ENCODE data around the gene TMEM184B. TPM values are rescaled to one million over a fixed set of nuclear protein-coding genes. Genes with fewer than 3 reads are reported as not detected.

Gene TMEM184B
- total RNA-seq, 1 donor from 2014 or later = 88.0 TPM

- TF ChIP-seq, protein P1, sequence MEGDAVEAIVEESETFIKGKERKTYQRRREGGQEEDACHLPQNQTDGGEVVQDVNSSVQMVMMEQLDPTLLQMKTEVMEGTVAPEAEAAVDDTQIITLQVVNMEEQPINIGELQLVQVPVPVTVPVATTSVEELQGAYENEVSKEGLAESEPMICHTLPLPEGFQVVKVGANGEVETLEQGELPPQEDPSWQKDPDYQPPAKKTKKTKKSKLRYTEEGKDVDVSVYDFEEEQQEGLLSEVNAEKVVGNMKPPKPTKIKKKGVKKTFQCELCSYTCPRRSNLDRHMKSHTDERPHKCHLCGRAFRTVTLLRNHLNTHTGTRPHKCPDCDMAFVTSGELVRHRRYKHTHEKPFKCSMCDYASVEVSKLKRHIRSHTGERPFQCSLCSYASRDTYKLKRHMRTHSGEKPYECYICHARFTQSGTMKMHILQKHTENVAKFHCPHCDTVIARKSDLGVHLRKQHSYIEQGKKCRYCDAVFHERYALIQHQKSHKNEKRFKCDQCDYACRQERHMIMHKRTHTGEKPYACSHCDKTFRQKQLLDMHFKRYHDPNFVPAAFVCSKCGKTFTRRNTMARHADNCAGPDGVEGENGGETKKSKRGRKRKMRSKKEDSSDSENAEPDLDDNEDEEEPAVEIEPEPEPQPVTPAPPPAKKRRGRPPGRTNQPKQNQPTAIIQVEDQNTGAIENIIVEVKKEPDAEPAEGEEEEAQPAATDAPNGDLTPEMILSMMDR (IDR thresholded peaks at IDR 0.05) = no peak
- no peaks in the 10 kb centered on the region for H3K9me3 Mint-ChIP-seq (ENCODE audit: unreplicated experiment)
- DNase-seq (ENCODE audit: extremely low spot score, unreplicated experiment) = no peak
- no peak overlapping the region for H3K4me3 Mint-ChIP-seq (ENCODE audit: unreplicated experiment)
- peaks cover 48% of the 10 kb centered on the region for H3K36me3 Mint-ChIP-seq (ENCODE audit: unreplicated experiment)
- no peak overlapping the region for H3K27ac Mint-ChIP-seq (ENCODE audit: unreplicated experiment)
- H3K27me3 Mint-ChIP-seq (ENCODE audit: unreplicated experiment) = no peaks in the 10 kb centered on the region
- peaks cover 10% of the 10 kb centered on the region for H3K4me1 Mint-ChIP-seq (ENCODE audit: unreplicated experiment)
Measured at GRCh38 chr22:38299770-38300102, 26.9 kb upstream of the TMEM184B start.

DNA sequence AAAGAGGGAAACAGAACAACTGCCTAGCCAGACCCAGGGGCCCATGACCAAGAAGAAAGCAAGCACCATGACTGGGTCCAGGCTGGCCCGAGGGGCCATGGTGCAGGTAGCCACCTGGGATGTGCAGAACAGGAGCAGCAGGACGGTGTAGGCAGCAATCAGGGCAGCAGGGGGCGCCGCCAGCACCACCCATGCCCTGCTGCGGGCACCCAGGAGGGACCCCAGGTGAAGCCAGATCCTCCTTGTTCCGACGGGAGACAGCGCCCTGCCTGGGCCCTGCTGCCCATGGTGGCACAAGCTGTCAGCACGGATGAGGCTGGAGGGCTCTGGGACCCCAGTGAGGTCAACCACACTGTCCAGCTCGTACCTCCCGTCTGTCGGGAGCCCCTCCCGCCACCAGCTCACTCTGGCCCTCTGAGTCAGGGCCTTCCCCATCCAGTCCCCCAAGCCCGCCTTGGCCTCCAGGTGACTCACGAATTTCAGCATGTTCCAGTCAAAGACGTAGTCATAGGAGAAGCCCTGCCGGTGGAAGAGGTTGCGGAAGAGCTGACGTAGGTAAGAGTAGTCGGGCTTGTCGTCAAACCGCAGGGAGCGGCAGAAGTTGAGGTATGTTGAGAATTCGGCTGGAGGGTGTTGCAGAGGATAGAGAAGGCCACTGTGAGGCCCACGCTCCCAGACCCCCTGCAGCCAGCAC lies 25.6 kb upstream of the TMEM184B start:
- no peak for DNase-seq (ENCODE audit: extremely low spot score, unreplicated experiment)
- H3K9me3 Mint-ChIP-seq (ENCODE audit: unreplicated experiment) = no peaks in the 10 kb centered on the region
- TF ChIP-seq, protein P1 (IDR thresholded peaks at IDR 0.05) = peak; percentile 46
- no peak overlapping the region for H3K27ac Mint-ChIP-seq (ENCODE audit: unreplicated experiment)
- H3K4me1 Mint-ChIP-seq (ENCODE audit: unreplicated experiment) = no peaks in the 10 kb centered on the region
- no peaks in the 10 kb centered on the region for H3K27me3 Mint-ChIP-seq (ENCODE audit: unreplicated experiment)
- H3K4me3 Mint-ChIP-seq (ENCODE audit: unreplicated experiment) = no peak overlapping the region
- peaks cover 51% of the 10 kb centered on the region for H3K36me3 Mint-ChIP-seq (ENCODE audit: unreplicated experiment)

GRCh38 chr22:38296372-38296771 lies 23.6 kb upstream of the TMEM184B start:
- no peak for DNase-seq (ENCODE audit: extremely low spot score, unreplicated experiment)
- H3K4me1 Mint-ChIP-seq (ENCODE audit: unreplicated experiment) = no peaks in the 10 kb centered on the region
- H3K27ac Mint-ChIP-seq (ENCODE audit: unreplicated experiment) = no peak overlapping the region
- TF ChIP-seq, protein P1 (IDR thresholded peaks at IDR 0.05) = no peak
- H3K27me3 Mint-ChIP-seq (ENCODE audit: unreplicated experiment) = no peaks in the 10 kb centered on the region
- no peaks in the 10 kb centered on the region for H3K9me3 Mint-ChIP-seq (ENCODE audit: unreplicated experiment)
- no peak overlapping the region for H3K4me3 Mint-ChIP-seq (ENCODE audit: unreplicated experiment)
- H3K36me3 Mint-ChIP-seq (ENCODE audit: unreplicated experiment) = peaks cover 47% of the 10 kb centered on the region

DNA sequence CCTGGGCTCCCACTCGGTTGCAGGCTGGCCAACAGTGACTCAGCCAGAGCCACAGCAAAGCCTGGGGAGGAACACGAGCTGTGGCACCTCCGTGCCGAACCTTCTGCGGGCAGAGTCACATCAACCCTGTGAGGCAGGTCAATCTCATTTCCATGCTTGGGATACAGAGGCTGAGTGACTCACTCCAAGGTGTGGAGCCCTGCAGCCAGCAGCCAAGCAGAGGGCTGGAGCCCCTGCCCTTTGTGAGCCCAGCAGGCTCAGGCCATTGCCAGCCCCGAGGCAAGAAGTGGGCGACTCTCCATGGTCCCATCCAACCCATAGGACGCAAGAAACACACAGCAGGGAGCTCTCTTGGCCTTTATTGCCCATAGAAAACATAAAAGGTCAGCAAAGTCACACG lies 23.1 kb upstream of the TMEM184B start:
- H3K4me1 Mint-ChIP-seq (ENCODE audit: unreplicated experiment) = no peaks in the 10 kb centered on the region
- no peak overlapping the region for H3K27ac Mint-ChIP-seq (ENCODE audit: unreplicated experiment)
- no peaks in the 10 kb centered on the region for H3K9me3 Mint-ChIP-seq (ENCODE audit: unreplicated experiment)
- no peak for DNase-seq (ENCODE audit: extremely low spot score, unreplicated experiment)
- TF ChIP-seq, protein P1 (IDR thresholded peaks at IDR 0.05) = no peak
- H3K36me3 Mint-ChIP-seq (ENCODE audit: unreplicated experiment) = peaks cover 48% of the 10 kb centered on the region
- no peaks in the 10 kb centered on the region for H3K27me3 Mint-ChIP-seq (ENCODE audit: unreplicated experiment)
- H3K4me3 Mint-ChIP-seq (ENCODE audit: unreplicated experiment) = no peak overlapping the region

DNA sequence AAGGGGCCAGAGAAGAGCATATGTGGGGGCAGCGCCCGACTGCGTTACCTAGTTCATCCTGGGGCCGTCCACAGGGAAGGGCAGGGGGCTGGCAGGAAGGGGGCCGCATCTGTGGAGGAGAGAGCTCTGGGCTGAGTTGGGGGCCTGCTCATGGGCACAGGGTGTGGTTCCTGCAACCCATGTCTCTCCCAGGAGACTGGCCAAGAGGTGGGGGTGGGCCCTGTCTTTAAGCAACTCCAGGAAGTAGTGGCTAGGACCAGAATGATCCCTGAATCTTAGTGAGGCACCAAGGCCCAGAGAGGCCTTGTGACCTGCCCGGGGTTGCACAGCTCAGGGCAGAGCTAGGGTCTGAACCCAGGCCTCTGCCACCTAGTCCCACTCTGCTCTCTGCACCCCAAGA lies 22.5 kb upstream of the TMEM184B start:
- Mint-ChIP-seq H3K4me3 (ENCODE audit: unreplicated experiment) (no peak overlapping the region), H3K36me3 (ENCODE audit: unreplicated experiment) (peaks cover 44% of the 10 kb centered on the region), H3K27me3 (ENCODE audit: unreplicated experiment) (no peaks in the 10 kb centered on the region), H3K9me3 (ENCODE audit: unreplicated experiment) (no peaks in the 10 kb centered on the region), H3K27ac (ENCODE audit: unreplicated experiment) (no peak overlapping the region), H3K4me1 (ENCODE audit: unreplicated experiment) (no peaks in the 10 kb centered on the region)
- no peak for DNase-seq (ENCODE audit: extremely low spot score, unreplicated experiment)
- TF ChIP-seq, protein P1 (IDR thresholded peaks at IDR 0.05) = no peak

All from osteocyte (in vitro differentiated cells).